Endothelial cell of coronary artery (primary cell): ENCODE data around the gene SLC35B1. TPM values are rescaled to one million over a fixed set of nuclear protein-coding genes. Genes with fewer than 3 reads are reported as not detected.

Experiments used
- total RNA-seq: library from RNA; depleted of rRNA; stranded (reverse); fragments of >200 nt; gene quantifications from 2 replicates; pipeline ENCODE4 v1.2.3, GENCODE V29; 2014

SLC35B1 gene
- total RNA-seq = 39.1 and 66.5 TPM in 2 replicates

GRCh38 chr17:49707608-49708514, at the start of gene SLC35B1:
TSS of gene SLC35B1 (minus strand) at chr17:49707964. CDS start at chr17:49707833, 131 bp downstream.

GRCh38 chr17:49677933-49678847, 29.6 kb downstream of the SLC35B1 start, which contains the start of gene SPOP:
TSS of gene SPOP (minus strand) at chr17:49678097. CDS start at chr17:49622810, 55,287 bp downstream.

Other genes with a start within 250 kb of the SLC35B1 start
- under 0.01 TPM in 2 replicates for gene NGFR, start 212.7 kb downstream of the SLC35B1 start, total RNA-seq
- gene NXPH3, start 132.1 kb downstream of the SLC35B1 start, total RNA-seq = 0.63 and 1.4 TPM in 2 replicates
- 91.7 and 103 TPM in 2 replicates for gene SPOP, start 29.9 kb downstream of the SLC35B1 start, total RNA-seq
- gene FAM117A, start 56.2 kb upstream of the SLC35B1 start, total RNA-seq = 2.6 and 4.2 TPM in 2 replicates
- gene KAT7, start 80.7 kb upstream of the SLC35B1 start, total RNA-seq = 28.0 and 30.2 TPM in 2 replicates
- gene TAC4, start 140.1 kb upstream of the SLC35B1 start, total RNA-seq = not detected in 2 replicates